Bronchial smooth muscle cell (primary cell): ENCODE data around the gene SATB2. TPM values are rescaled to one million over a fixed set of nuclear protein-coding genes. Genes with fewer than 3 reads are reported as not detected.

Experiments used
- total RNA-seq: library from RNA; depleted of rRNA; stranded (reverse); fragments of >200 nt; gene quantifications from 2 replicates; pipeline ENCODE4 v1.2.1, GENCODE V29; 2014

The SATB2 gene
- total RNA-seq: 28.8 and 42.9 TPM in 2 replicates

GRCh38 chr2:199457147-199458008, at the start of gene SATB2:
TSS of gene SATB2 (minus strand) at chr2:199457939. CDS start at chr2:199456037, 1,902 bp downstream.

